Fibroblast of the aortic adventitia (primary cell): Measurements from ENCODE around the gene DISC1. TPM values are rescaled to one million over a fixed set of nuclear protein-coding genes. Genes with fewer than 3 reads are reported as not detected.

Experiments used
- DNase-seq: peaks from one replicate; pipeline ENCODE4 v3.0.0-alpha.2; 2010; ENCODE audit warnings: low read depth
- H3K4me3 ChIP-seq: 2 replicates; pipeline ENCODE4 v1.5.1; 2011; ENCODE audit warnings: low read depth, mild to moderate bottlenecking, control low read depth, low read length, moderate library complexity
- CTCF ChIP-seq: IDR thresholded peaks from 2 replicates; pipeline ENCODE4 v1.5.1; 2011; ENCODE audit warnings: mild to moderate bottlenecking, low read length, control low read depth, inconsistent platforms; ENCODE audit not compliant: insufficient read depth
- total RNA-seq: library from RNA; depleted of rRNA; stranded (reverse); fragments of >200 nt; gene quantifications from 2 replicates; pipeline ENCODE4 v1.2.3, GENCODE V29; 2012; ENCODE audit warnings: low replicate concordance

DISC1 gene
- total RNA-seq, 1 donor, result 4.7 TPM

DNA sequence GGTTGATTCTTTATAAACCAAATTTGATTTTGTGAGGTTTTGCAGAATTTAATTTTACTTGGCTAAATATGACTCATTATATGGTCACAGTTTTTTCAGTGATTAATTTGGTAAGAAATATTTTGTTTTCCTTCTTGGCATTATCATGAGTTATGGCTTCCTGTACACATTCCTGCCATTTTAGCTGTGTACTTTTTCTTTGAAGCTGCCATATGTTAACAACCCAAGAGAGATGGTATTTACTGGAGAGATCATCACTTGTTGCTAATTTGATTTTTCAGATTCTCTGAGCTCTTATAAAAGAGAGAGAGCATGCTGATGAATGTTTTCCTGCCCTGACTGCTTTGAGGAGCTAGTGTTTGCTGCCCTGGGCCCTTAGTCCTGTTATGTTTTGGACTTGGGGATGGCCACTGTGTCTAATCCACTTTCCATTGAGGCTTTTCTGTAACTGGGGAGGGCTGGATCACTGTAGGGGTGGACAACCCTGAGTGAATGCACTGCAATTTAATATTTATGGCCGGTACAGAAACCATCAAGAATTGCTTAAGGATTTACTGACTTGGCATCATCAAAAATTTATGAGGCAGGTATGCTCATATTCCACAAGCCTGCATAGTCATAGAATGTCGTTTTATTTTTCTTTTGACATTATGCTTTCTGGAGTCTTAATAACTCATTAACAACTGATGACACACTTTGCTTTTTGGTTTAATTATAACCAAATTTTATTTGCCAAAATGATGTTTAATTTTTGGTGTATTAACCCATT, 200.9 kb downstream of the DISC1 start:
- TF ChIP-seq CTCF, result no peak
- DNase-seq, result peak; percentile 90
- H3K4me3 ChIP-seq, result no peak overlapping the region

- no peak for TF ChIP-seq CTCF
- no peak overlapping the region for H3K4me3 ChIP-seq
- DNase-seq, result peak; percentile 100
Measured at GRCh38 chr1:231828182-231828920, 201.8 kb downstream of the DISC1 start.

DNA sequence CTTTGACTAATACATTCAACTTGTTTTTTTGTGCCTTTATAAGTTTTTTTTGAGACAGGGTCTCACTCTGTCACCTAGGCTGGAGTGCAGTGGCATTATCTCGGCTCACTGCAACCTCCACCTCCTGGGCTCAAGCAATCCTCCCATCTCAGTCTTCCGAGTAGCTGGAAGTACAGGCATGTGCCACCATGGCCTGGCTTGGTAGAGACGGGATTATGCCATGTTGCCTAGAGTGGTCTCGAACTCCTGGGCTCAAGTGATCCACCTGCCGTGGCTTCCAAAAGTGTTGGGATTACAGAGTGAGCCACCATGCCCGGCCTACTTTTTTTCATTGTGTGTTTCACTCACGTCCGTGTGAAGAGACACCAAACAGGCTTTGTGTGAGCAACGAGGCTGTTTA, 202.7 kb downstream of the DISC1 start:
- no peak overlapping the region for H3K4me3 ChIP-seq
- no peak for DNase-seq
- TF ChIP-seq CTCF, result no peak

DNA sequence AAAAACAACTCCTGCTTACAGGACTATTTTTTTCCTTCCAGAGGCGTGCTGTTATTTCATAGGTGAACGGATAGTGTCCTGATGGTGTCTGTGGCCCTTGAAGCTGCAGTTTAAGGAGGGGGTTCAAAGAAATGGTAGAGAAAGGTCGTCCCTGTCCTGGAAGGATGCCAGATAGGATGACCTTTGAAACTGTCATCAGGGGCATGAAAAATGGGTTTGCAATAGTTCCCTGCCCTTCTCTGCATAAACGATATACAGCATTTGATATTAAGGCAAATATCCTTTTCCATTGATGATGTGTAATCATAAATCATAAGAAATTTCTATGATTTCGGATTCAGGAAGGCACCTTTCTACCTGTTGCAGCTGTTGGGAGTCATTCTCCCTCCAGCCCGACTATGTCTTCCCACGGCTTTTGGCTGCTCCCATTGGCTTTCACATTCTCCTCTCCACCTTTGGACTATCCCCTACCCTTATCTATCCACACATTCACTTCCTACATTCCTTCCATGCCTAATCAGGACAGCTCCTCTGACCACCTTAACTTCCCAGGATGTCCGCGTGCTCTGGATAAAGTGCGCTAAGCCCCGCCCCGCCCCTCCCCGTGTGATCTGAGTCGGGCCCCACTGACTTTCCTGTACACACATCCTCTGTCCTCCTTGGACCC, 209.8 kb downstream of the DISC1 start:
- DNase-seq, result no peak
- H3K4me3 ChIP-seq, result no peak overlapping the region
- no peak for TF ChIP-seq CTCF

GRCh38 chr1:231838521-231838920, 211.9 kb downstream of the DISC1 start:
- H3K4me3 ChIP-seq, result no peak overlapping the region
- TF ChIP-seq CTCF, result no peak
- DNase-seq, result no peak

DNA sequence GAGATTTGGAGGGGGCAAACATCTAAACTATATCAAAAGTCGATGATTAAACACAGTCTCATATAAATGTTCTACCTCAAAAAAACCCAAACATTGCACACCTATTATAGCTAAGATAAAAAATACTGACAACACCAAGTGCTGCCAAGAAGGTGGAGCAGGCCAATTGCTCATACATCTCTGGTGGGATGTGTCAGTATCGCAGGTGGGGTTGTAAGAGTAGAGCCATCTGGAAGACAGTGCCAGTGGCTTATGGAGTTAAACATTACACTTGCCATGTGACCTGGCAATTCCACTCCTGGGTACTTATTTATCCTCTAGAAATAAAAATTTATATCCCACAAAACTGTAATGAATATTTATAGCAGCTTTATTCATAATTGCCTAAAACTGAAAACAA, 213.4 kb downstream of the DISC1 start:
- no peak for TF ChIP-seq CTCF

More for the DNA sequence above, 213.4 kb downstream of the DISC1 start:
- no peak for DNase-seq
- no peak overlapping the region for H3K4me3 ChIP-seq
